ENCODE results near the gene LAMTOR5.
"Not testable (repeated sequence)": the region's sequence is repeated elsewhere in the genome, so short reads cannot be mapped to it uniquely, and the experiment has no call there.

LAMTOR5 gene

GRCh38 chr1:110424699-110425611 is 17.5 kb upstream of the LAMTOR5 start:
- no peaks in the 10 kb centered on the region for H3K4me1 ChIP-seq (ENCODE audit: control insufficient read depth, insufficient read depth, low read length)
- H3K4me3 ChIP-seq (ENCODE audit: low read length): no peak overlapping the region
- H3K27ac ChIP-seq (ENCODE audit: low read depth, low read length): no peak overlapping the region
- H3K27me3 ChIP-seq (ENCODE audit: control insufficient read depth, insufficient read depth, low read length): no peaks in the 10 kb centered on the region
- H3K36me3 ChIP-seq (ENCODE audit: control insufficient read depth, insufficient read depth, low read length): no peaks in the 10 kb centered on the region
- no peak overlapping the region for H3K9ac ChIP-seq (ENCODE audit: low read length)

GRCh38 chr1:110420874-110421793 is 13.6 kb upstream of the LAMTOR5 start:
- no peak overlapping the region for H3K27ac ChIP-seq (ENCODE audit: low read depth, low read length)
- H3K36me3 ChIP-seq (ENCODE audit: control insufficient read depth, insufficient read depth, low read length): no peaks in the 10 kb centered on the region
- H3K4me1 ChIP-seq (ENCODE audit: control insufficient read depth, insufficient read depth, low read length): no peaks in the 10 kb centered on the region
- no peak overlapping the region for H3K9ac ChIP-seq (ENCODE audit: low read length)
- H3K4me3 ChIP-seq (ENCODE audit: low read length): no peak overlapping the region
- no peaks in the 10 kb centered on the region for H3K27me3 ChIP-seq (ENCODE audit: control insufficient read depth, insufficient read depth, low read length)

- Histone ChIP-seq H3K4me3 (ENCODE audit: low read length) (no peak overlapping the region), H3K27ac (ENCODE audit: low read depth, low read length) (no peak overlapping the region)
These were observed 12.6 kb upstream of the LAMTOR5 start for GRCh38 chr1:110420023-110420662.

GRCh38 chr1:110418729-110419128 is 11.2 kb upstream of the LAMTOR5 start:
- Histone ChIP-seq H3K27me3 (ENCODE audit: control insufficient read depth, insufficient read depth, low read length) (no peaks in the 10 kb centered on the region), H3K36me3 (ENCODE audit: control insufficient read depth, insufficient read depth, low read length) (no peaks in the 10 kb centered on the region), H3K4me3 (ENCODE audit: low read length) (no peak overlapping the region), H3K4me1 (ENCODE audit: control insufficient read depth, insufficient read depth, low read length) (no peaks in the 10 kb centered on the region), H3K9ac (ENCODE audit: low read length) (no peak overlapping the region), H3K27ac (ENCODE audit: low read depth, low read length) (no peak overlapping the region)

More at GRCh38 chr1:110420023-110420662, 12.6 kb upstream of the LAMTOR5 start:
- Histone ChIP-seq H3K36me3 (ENCODE audit: control insufficient read depth, insufficient read depth, low read length) (no peaks in the 10 kb centered on the region), H3K27me3 (ENCODE audit: control insufficient read depth, insufficient read depth, low read length) (no peaks in the 10 kb centered on the region), H3K4me1 (ENCODE audit: control insufficient read depth, insufficient read depth, low read length) (no peaks in the 10 kb centered on the region), H3K9ac (ENCODE audit: low read length) (no peak overlapping the region)

GRCh38 chr1:110413045-110413444 is 5.6 kb upstream of the LAMTOR5 start:
- H3K4me1 ChIP-seq (ENCODE audit: control insufficient read depth, insufficient read depth, low read length); H3K36me3 ChIP-seq (ENCODE audit: control insufficient read depth, insufficient read depth, low read length); H3K27me3 ChIP-seq (ENCODE audit: control insufficient read depth, insufficient read depth, low read length); H3K4me3 ChIP-seq (ENCODE audit: low read length); H3K27ac ChIP-seq (ENCODE audit: low read depth, low read length); H3K9ac ChIP-seq (ENCODE audit: low read length): not testable (repeated sequence)

- Histone ChIP-seq H3K36me3 (ENCODE audit: control insufficient read depth, insufficient read depth, low read length) (no peaks in the 10 kb centered on the region), H3K27ac (ENCODE audit: low read depth, low read length) (no peak overlapping the region), H3K4me1 (ENCODE audit: control insufficient read depth, insufficient read depth, low read length) (peaks cover 3% of the 10 kb centered on the region), H3K4me3 (ENCODE audit: low read length) (no peak overlapping the region), H3K9ac (ENCODE audit: low read length) (no peak overlapping the region), H3K27me3 (ENCODE audit: control insufficient read depth, insufficient read depth, low read length) (no peaks in the 10 kb centered on the region)
These were observed 5.1 kb upstream of the LAMTOR5 start for GRCh38 chr1:110412576-110412975.

GRCh38 chr1:110411173-110411735 is 3.8 kb upstream of the LAMTOR5 start:
- no peak overlapping the region for H3K4me3 ChIP-seq (ENCODE audit: low read length)

GRCh38 chr1:110409316-110409715 is 1.8 kb upstream of the LAMTOR5 start:
- no peaks in the 10 kb centered on the region for H3K27me3 ChIP-seq (ENCODE audit: control insufficient read depth, insufficient read depth, low read length)
- H3K9ac ChIP-seq (ENCODE audit: low read length): no peak overlapping the region
- H3K27ac ChIP-seq (ENCODE audit: low read depth, low read length): no peak overlapping the region
- no peak overlapping the region for H3K4me3 ChIP-seq (ENCODE audit: low read length)
- no peaks in the 10 kb centered on the region for H3K36me3 ChIP-seq (ENCODE audit: control insufficient read depth, insufficient read depth, low read length)
- H3K4me1 ChIP-seq (ENCODE audit: control insufficient read depth, insufficient read depth, low read length): peaks cover 3% of the 10 kb centered on the region

More at GRCh38 chr1:110411173-110411735, 3.8 kb upstream of the LAMTOR5 start:
- no peaks in the 10 kb centered on the region for H3K36me3 ChIP-seq (ENCODE audit: control insufficient read depth, insufficient read depth, low read length)
- no peaks in the 10 kb centered on the region for H3K27me3 ChIP-seq (ENCODE audit: control insufficient read depth, insufficient read depth, low read length)
- no peak overlapping the region for H3K9ac ChIP-seq (ENCODE audit: low read length)
- peaks cover 3% of the 10 kb centered on the region for H3K4me1 ChIP-seq (ENCODE audit: control insufficient read depth, insufficient read depth, low read length)
- no peak overlapping the region for H3K27ac ChIP-seq (ENCODE audit: low read depth, low read length)

- Histone ChIP-seq H3K4me3 (ENCODE audit: low read length) (no peak overlapping the region), H3K9ac (ENCODE audit: low read length) (no peak overlapping the region), H3K27ac (ENCODE audit: low read depth, low read length) (no peak overlapping the region), H3K36me3 (ENCODE audit: control insufficient read depth, insufficient read depth, low read length) (no peaks in the 10 kb centered on the region), H3K27me3 (ENCODE audit: control insufficient read depth, insufficient read depth, low read length) (no peaks in the 10 kb centered on the region), H3K4me1 (ENCODE audit: control insufficient read depth, insufficient read depth, low read length) (peaks cover 3% of the 10 kb centered on the region)
These were observed 994 bp upstream of the LAMTOR5 start for GRCh38 chr1:110408488-110408887.

- not testable (repeated sequence) for H3K27me3 ChIP-seq (ENCODE audit: control insufficient read depth, insufficient read depth, low read length); H3K36me3 ChIP-seq (ENCODE audit: control insufficient read depth, insufficient read depth, low read length); H3K27ac ChIP-seq (ENCODE audit: low read depth, low read length); H3K9ac ChIP-seq (ENCODE audit: low read length); H3K4me1 ChIP-seq (ENCODE audit: control insufficient read depth, insufficient read depth, low read length)
- peak overlapping the region; percentile 95 for H3K4me3 ChIP-seq (ENCODE audit: low read length)
These were observed 1.1 kb downstream of the LAMTOR5 start for GRCh38 chr1:110406407-110406806.

- H3K27me3 ChIP-seq (ENCODE audit: control insufficient read depth, insufficient read depth, low read length): no peaks in the 10 kb centered on the region
- H3K4me1 ChIP-seq (ENCODE audit: control insufficient read depth, insufficient read depth, low read length): peaks cover 3% of the 10 kb centered on the region
- peaks cover 5% of the 10 kb centered on the region for H3K36me3 ChIP-seq (ENCODE audit: control insufficient read depth, insufficient read depth, low read length)
- H3K4me3 ChIP-seq (ENCODE audit: low read length): no peak overlapping the region
- no peak overlapping the region for H3K9ac ChIP-seq (ENCODE audit: low read length)
- H3K27ac ChIP-seq (ENCODE audit: low read depth, low read length): no peak overlapping the region
These were observed 3.1 kb downstream of the LAMTOR5 start for GRCh38 chr1:110404401-110404800.

GRCh38 chr1:110403805-110404204 is 3.7 kb downstream of the LAMTOR5 start:
- Histone ChIP-seq H3K27me3 (ENCODE audit: control insufficient read depth, insufficient read depth, low read length) (no peaks in the 10 kb centered on the region), H3K36me3 (ENCODE audit: control insufficient read depth, insufficient read depth, low read length) (peaks cover 5% of the 10 kb centered on the region), H3K4me1 (ENCODE audit: control insufficient read depth, insufficient read depth, low read length) (peaks cover 3% of the 10 kb centered on the region), H3K4me3 (ENCODE audit: low read length) (no peak overlapping the region), H3K9ac (ENCODE audit: low read length) (no peak overlapping the region), H3K27ac (ENCODE audit: low read depth, low read length) (no peak overlapping the region)

Measured in rectal smooth muscle tissue (tissue), 1 donor.